Vagina (tissue), 2 donors: ENCODE data around the gene UGP2.

ENCODE experiments used
- CTCF ChIP-seq, 3 experiments: fragments of 450-650 bp in 2 of 3; fragments of 200-600 bp in 1 of 3; sonication (generic) in 1 of 3; IDR thresholded peaks; one replicate each; pipeline ENCODE4 v1.5.1; 2017 to 2019; ENCODE audit warnings: antibody characterized with exemption in 3 of 3, mild to moderate bottlenecking in 2 of 3, moderate library complexity in 2 of 3
- POLR2A ChIP-seq, 2 donors: fragments of 450-650 bp; IDR thresholded peaks; one replicate each; pipeline ENCODE4 v1.6.1; 2017; ENCODE audit warnings: antibody characterized with exemption in 2 of 2, mild to moderate bottlenecking in 2 of 2, moderate library complexity in 2 of 2
- POLR2AphosphoS5 ChIP-seq, 2 donors: sonication (generic); formaldehyde crosslinking; IDR thresholded peaks; one replicate each; pipeline ENCODE4 v1.9.0; 2017; ENCODE audit warnings: antibody characterized with exemption in 2 of 2, mild to moderate bottlenecking in 2 of 2, low read depth in 1 of 2; ENCODE audit not compliant: insufficient read depth in 1 of 2

- TF ChIP-seq CTCF (IDR thresholded peaks at IDR 0.05) = no peak
- TF ChIP-seq POLR2A (IDR thresholded peaks at IDR 0.05) = no peak
- TF ChIP-seq POLR2AphosphoS5 (IDR thresholded peaks at IDR 0.05; ENCODE audit: insufficient read depth in 1 of 2, low read depth in 1 of 2) = no peak
These were observed 85.1 kb downstream of the UGP2 start for GRCh38 chr2:63926815-63927214.
